ENCODE measurements around the gene RUFY3. TPM values are rescaled to one million over a fixed set of nuclear protein-coding genes. Genes with fewer than 3 reads are reported as not detected.
"Not testable (repeated sequence)": the region's sequence is repeated elsewhere in the genome, so short reads cannot be mapped to it uniquely, and the experiment has no call there.

Gene RUFY3, protein sequence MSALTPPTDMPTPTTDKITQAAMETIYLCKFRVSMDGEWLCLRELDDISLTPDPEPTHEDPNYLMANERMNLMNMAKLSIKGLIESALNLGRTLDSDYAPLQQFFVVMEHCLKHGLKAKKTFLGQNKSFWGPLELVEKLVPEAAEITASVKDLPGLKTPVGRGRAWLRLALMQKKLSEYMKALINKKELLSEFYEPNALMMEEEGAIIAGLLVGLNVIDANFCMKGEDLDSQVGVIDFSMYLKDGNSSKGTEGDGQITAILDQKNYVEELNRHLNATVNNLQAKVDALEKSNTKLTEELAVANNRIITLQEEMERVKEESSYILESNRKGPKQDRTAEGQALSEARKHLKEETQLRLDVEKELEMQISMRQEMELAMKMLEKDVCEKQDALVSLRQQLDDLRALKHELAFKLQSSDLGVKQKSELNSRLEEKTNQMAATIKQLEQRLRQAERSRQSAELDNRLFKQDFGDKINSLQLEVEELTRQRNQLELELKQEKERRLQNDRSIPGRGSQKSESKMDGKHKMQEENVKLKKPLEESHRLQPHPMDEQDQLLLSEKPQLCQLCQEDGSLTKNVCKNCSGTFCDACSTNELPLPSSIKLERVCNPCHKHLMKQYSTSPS
- 8.2 TPM for polyA plus RNA-seq (2012; ENCODE audit: missing spikeins)

DNA sequence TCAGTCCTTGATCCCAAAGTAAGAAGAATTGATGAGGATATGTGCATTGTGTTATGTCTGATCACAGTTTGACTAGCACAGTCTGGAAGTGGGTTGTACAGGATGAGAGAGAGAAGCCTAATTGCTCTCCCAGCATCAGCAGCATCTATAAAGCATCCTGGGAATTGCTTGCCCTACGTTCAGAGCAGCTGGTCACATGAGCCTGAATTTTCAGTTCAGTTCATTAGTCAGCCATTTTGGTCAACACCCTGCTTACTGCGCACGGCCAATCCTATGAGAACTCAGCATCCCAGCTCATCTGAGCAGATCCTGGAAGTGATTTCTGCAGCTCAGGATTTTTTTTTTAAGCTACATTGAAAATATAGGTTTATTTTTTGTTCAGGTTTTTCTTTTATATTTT is at the start of gene RUFY3:
Gene RUFY3 (plus strand): TSS at position 218 of the 400 bp plus-strand sequence. CDS start 610 bp downstream, outside the sequence.
- no peak for DNase-seq (ENCODE audit: insufficient read length)
- FAIRE-seq, result no peak
- TF ChIP-seq POLR2A (IDR thresholded peaks at IDR 0.05; ENCODE audit: low read depth, low read length) (no peak), POLR2AphosphoS5 (IDR thresholded peaks at IDR 0.05; ENCODE audit: low read depth, low read length) (no peak), TAF1 (IDR thresholded peaks at IDR 0.05; ENCODE audit: borderline replicate concordance, low read depth, low read length) (no peak)

DNA sequence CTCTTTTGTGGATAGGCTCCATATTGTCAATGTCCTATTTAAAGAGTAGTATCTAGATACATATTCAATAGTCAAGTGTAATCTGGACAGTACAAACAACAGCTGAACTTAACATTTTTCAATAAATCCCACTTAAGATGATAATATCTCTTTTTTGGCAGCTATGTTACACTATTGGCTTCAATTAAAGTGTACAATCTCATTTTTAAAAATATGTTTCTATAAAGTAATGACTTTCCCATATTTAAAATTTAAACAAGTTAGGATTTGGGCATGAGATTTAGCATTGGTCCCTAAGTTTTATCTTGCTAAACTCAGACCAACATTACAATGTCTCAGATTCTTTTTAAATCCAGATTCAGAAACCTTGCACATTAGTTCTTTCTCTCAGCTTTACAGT is 47.6 kb upstream of the RUFY3 start:
- no peak for DNase-seq (ENCODE audit: insufficient read length)
- TF ChIP-seq TAF1 (IDR thresholded peaks at IDR 0.05; ENCODE audit: borderline replicate concordance, low read depth, low read length), result no peak
- no peak for FAIRE-seq

DNA sequence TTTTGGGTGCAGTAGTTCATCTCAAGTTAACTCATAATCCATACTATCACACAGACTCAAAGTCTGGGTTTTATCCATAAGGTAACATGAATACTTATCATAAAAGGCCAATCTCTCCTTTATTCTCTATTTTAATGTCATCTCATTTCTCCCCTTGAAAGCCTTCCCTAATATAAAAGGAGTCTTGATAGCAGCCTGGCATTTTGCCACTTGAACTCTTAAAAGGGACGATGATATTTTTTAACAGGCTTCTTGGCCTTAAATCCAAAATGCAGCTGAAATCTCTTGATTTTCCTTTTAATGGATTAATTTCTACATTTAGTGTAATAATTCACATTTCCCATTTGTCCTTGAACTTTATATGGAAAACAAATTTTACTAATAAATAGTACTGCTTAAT is 47.0 kb upstream of the RUFY3 start:
- DNase-seq (ENCODE audit: insufficient read length), result no peak
- TF ChIP-seq POLR2AphosphoS5 (IDR thresholded peaks at IDR 0.05; ENCODE audit: low read depth, low read length) (no peak), POLR2A (IDR thresholded peaks at IDR 0.05; ENCODE audit: low read depth, low read length) (no peak), TAF1 (IDR thresholded peaks at IDR 0.05; ENCODE audit: borderline replicate concordance, low read depth, low read length) (no peak)
- no peak for FAIRE-seq

DNA sequence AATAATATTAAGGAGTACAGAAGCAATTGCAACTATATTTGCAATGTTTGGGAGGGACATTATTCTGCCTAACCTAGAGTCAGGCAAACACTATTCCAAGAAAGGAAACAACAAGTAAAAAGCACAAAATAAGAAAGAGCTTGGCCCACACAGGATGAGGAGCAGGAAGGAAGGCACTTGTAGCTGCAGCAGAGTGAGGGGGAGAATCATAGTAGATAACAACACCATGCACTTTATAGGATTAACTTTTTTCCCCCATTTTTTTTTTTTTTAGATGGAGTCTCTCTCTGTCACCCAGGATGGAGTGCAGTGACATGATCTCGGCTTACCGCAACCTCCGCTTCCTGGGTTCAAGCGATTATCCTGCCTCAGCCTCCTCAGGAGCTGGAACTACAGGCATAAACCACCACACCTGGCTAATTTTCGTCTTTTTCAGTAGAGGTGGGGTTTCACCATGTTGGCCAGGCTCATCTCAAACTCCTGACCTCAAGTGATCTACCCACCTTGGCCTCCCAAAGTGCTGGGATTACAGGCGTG is 45.1 kb upstream of the RUFY3 start:
- FAIRE-seq, result peak; percentile 24
- TF ChIP-seq POLR2AphosphoS5 (IDR thresholded peaks at IDR 0.05; ENCODE audit: low read depth, low read length) (no peak), TAF1 (IDR thresholded peaks at IDR 0.05; ENCODE audit: borderline replicate concordance, low read depth, low read length) (no peak), POLR2A (IDR thresholded peaks at IDR 0.05; ENCODE audit: low read depth, low read length) (no peak)
- DNase-seq (ENCODE audit: insufficient read length), result no peak

DNA sequence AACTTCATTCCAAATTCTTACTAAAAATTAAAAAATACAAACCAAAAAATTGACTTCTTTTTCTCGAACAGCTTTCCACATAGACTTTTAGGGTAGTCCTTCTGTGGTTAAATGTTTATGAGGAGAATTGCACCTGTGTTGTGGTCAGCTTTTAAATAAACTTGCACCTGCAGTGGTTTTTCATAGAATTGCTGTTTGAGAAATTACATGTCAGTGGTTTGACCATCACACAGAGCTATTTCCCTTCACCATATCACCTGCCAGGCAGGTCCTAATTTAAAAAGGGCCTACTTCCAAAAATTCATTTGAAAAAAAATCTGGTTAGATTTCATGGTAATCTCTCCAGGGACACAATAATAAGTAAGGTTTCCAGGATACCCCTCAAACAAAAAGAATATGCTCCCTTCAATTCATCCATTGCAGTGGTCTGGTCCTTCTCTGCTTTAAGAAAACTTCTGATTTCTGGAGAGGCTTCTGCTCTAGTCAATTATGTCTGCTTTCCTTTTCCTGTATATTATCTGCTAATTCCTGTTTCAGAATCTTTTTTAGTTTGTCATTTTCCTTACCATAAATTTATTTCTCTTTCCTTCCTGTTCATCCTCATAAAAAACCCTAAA is 43.3 kb upstream of the RUFY3 start:
- peak; percentile 44 for FAIRE-seq
- DNase-seq (ENCODE audit: insufficient read length), result no peak
- TF ChIP-seq TAF1 (IDR thresholded peaks at IDR 0.05; ENCODE audit: borderline replicate concordance, low read depth, low read length) (no peak), POLR2AphosphoS5 (IDR thresholded peaks at IDR 0.05; ENCODE audit: low read depth, low read length) (no peak), POLR2A (IDR thresholded peaks at IDR 0.05; ENCODE audit: low read depth, low read length) (no peak)

DNA sequence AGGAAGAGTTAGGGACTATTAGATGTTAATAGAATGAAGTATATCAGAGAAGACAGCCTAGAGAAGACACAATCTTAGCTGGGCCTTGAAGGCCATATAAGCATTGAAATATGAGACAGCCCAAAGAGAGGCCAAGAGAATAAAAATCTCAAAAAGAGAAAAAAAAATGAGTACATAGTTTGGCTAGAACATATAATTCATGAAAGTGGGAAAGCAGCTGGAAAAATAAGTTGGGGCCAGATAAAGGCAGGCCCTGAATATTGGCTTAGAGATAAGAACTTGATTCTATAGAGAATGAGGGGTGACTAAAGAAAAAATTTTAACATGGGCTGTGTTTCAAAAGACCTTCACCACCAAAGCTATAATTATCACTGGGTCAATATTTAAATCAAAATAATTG is 40.8 kb upstream of the RUFY3 start:
- no peak for FAIRE-seq
- no peak for DNase-seq (ENCODE audit: insufficient read length)
- TF ChIP-seq POLR2AphosphoS5 (IDR thresholded peaks at IDR 0.05; ENCODE audit: low read depth, low read length), result no peak
- no peak for TF ChIP-seq TAF1 (IDR thresholded peaks at IDR 0.05; ENCODE audit: borderline replicate concordance, low read depth, low read length)
- TF ChIP-seq POLR2A (IDR thresholded peaks at IDR 0.05; ENCODE audit: low read depth, low read length), result no peak

DNA sequence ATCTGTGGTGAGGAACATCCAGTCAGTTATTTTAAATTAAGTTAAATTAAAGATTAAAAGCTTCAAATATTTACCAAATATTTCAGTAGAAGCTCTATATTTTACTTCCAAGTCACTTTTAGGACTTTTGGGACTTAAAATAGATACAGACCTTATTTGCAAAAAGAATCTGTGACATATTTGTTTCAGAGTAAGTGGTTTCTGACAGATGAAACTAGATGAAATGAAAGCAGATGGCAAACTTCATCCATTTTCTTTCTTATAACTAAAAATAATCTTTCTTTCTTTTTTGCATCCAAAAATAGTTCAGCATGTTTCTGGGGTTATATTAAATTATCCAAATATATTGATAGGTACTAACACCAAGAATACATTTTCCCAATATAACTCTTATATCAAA is 40.1 kb upstream of the RUFY3 start:
- FAIRE-seq, result peak; percentile 66
- DNase-seq (ENCODE audit: insufficient read length), result no peak
- TF ChIP-seq TAF1 (IDR thresholded peaks at IDR 0.05; ENCODE audit: borderline replicate concordance, low read depth, low read length) (no peak), POLR2AphosphoS5 (IDR thresholded peaks at IDR 0.05; ENCODE audit: low read depth, low read length) (no peak), POLR2A (IDR thresholded peaks at IDR 0.05; ENCODE audit: low read depth, low read length) (no peak)

DNA sequence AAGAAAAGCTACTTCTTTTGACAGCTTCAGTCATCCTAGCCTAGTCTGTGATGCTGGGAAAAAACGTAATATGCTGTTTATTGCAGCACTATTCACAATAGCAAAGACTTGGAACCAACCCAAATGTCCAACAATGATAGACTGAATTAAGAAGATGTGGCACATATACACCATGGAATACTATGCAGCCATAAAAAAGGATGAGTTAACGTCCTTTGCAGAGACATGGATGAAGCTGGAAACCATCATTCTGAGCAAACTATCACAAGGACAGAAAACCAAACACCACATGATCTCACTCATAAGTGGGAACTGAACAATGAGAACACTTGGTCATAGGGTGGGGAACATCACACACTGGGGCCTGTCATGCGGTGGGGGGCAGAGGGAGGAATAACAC is 39.6 kb upstream of the RUFY3 start:
- not testable (repeated sequence) for FAIRE-seq

DNA sequence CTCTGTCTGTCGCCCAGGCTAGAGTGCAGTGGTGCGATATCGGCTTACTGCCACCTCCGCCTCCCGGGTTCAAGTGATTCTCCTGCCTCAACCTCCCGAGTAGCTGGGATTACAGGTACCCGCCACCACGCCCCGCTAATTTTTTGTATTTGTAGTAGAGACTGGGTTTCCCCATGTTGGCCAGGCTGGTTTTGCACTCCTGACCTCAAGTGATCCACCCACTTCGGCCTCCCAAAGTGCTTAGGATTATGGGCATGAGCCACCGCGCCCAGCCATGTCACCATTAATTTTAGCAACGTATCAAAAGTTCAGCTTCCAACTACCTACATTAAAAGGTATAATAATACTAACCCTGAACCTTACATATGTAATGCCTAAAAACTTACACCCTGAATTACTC is 34.4 kb upstream of the RUFY3 start:
- FAIRE-seq (no peak), DNase-seq (ENCODE audit: insufficient read length) (no peak)
- TF ChIP-seq POLR2AphosphoS5 (IDR thresholded peaks at IDR 0.05; ENCODE audit: low read depth, low read length) (no peak), TAF1 (IDR thresholded peaks at IDR 0.05; ENCODE audit: borderline replicate concordance, low read depth, low read length) (no peak), POLR2A (IDR thresholded peaks at IDR 0.05; ENCODE audit: low read depth, low read length) (no peak)

More for the DNA sequence above, 39.6 kb upstream of the RUFY3 start:
- DNase-seq (ENCODE audit: insufficient read length), result not testable (repeated sequence)

DNA sequence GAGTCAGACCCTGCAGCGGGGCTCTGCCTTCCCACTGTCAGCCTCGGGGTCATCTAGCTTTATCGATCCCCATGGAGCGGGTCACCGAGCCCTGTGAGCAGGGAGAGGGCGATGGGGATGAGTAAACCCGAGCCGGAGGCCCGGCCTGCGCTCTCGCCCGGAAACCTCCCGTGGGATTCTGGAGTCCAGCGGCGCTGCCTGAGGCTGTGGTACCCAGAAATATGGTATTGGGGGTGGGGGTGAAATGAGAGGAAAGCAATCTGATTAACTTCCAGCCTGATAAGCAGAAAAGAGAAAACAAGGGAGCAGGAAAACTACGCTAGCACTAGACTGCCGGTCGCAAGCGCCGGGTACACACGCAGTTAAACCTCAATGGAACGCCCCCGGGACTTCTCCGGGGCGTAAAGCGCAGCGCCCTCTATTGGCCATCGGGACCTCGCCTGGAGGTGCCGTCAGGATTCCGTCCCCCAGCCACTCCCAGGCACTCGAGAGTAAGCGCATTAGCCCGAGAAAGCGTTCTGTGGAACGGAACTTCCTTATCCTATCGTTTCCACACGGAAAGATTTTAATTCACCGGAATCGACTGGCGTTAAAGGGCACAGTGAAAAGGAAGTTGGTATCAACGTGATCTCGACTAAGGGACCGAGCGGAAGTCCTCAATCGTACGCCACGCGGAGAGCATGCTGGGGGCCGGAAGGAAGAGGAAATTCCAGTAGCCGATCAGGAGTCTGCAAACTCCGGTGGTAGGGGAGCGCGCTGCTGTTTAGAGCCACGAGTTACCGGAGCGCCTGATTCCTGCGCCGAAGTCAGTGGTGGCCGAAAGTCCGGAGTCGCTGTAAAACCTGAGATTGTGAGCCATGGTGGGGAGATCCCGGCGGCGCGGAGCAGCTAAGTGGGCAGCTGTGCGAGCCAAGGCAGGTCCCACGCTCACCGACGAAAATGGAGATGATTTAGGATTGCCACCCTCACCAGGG is 33.7 kb upstream of the RUFY3 start, which contains the start of gene UTP3:
Gene UTP3 (plus strand): TSS at position 712 of the 974 bp plus-strand sequence. CDS start 146 bp downstream, at position 858.
- FAIRE-seq (peak; percentile 96), DNase-seq (ENCODE audit: insufficient read length) (peak; percentile 71)
- TF ChIP-seq TAF1 (IDR thresholded peaks at IDR 0.05; ENCODE audit: borderline replicate concordance, low read depth, low read length), result peak; percentile 74
- TF ChIP-seq POLR2AphosphoS5 (IDR thresholded peaks at IDR 0.05; ENCODE audit: low read depth, low read length), result peak; percentile 92
- TF ChIP-seq POLR2A (IDR thresholded peaks at IDR 0.05; ENCODE audit: low read depth, low read length), result peak; percentile 89
